Progenitor cell of endocrine pancreas (in vitro differentiated cells): Measurements from ENCODE around the gene GRIK1. TPM values are rescaled to one million over a fixed set of nuclear protein-coding genes. Genes with fewer than 3 reads are reported as not detected.

Source experiments
- DNase-seq: peaks from one replicate; pipeline ENCODE4 v3.0.0; 2021; ENCODE audit warnings: low spot score; ENCODE audit not compliant: unreplicated experiment
- H3K27ac Mint-ChIP-seq: 2 replicates; pipeline ENCODE4 v1.8.0; 2021; ENCODE audit warnings: mild to moderate bottlenecking, moderate library complexity, mixed read lengths
- H3K27me3 Mint-ChIP-seq: 2 replicates; pipeline ENCODE4 v1.8.0; 2021; ENCODE audit warnings: mixed read lengths
- H3K36me3 Mint-ChIP-seq: 2 replicates; pipeline ENCODE4 v1.8.0; 2022; ENCODE audit warnings: mixed read lengths; ENCODE audit not compliant: insufficient read depth
- H3K4me1 Mint-ChIP-seq: 2 replicates; pipeline ENCODE4 v1.8.0; 2021; ENCODE audit warnings: low read depth, mixed read lengths
- H3K4me3 Mint-ChIP-seq: 2 replicates; pipeline ENCODE4 v1.8.0; 2021; ENCODE audit warnings: low read depth, mild to moderate bottlenecking, moderate library complexity, mixed read lengths
- H3K9me3 Mint-ChIP-seq: 2 replicates; pipeline ENCODE4 v1.8.0; 2021; ENCODE audit warnings: low read depth, mixed read lengths
- total RNA-seq: library from RNA; stranded (reverse); gene quantifications from 2 replicates; pipeline ENCODE4 v1.2.1, GENCODE V29; 2021
- TF ChIP-seq, protein P1 (sequence below): fragments of 200-600 bp; sonication (generic); IDR thresholded peaks from one replicate; pipeline ENCODE4 v1.5.0; 2021; ENCODE audit warnings: antibody characterized with exemption, mild to moderate bottlenecking; ENCODE audit not compliant: unreplicated experiment

GRIK1 gene
- total RNA-seq, 1 donor from 2014 or later, result 0.26 TPM

DNA sequence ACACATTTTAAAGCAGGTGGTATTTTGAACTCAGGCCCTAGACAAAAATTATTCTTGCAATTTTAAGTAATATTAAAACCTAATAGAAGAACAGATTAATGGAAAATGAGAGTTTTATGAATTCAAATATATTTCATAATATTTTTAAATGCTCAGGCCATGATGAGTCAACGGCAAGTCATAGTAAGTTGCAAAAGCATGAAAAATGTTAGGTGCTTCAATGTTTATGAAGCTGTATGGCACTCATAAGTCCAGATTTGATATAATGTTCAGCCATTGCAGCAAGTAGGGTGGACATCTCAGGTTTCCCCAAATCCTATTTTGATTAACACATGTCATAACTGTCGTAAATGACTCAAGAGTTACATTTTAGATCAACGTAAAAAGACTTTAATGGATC is 112.6 kb downstream of the GRIK1 start:
- Mint-ChIP-seq H3K4me1 (peaks cover 8% of the 10 kb centered on the region), H3K27me3 (no peaks in the 10 kb centered on the region), H3K9me3 (peaks cover 18% of the 10 kb centered on the region), H3K27ac (no peak overlapping the region), H3K36me3 (no peaks in the 10 kb centered on the region), H3K4me3 (no peak overlapping the region)
- TF ChIP-seq, protein P1, sequence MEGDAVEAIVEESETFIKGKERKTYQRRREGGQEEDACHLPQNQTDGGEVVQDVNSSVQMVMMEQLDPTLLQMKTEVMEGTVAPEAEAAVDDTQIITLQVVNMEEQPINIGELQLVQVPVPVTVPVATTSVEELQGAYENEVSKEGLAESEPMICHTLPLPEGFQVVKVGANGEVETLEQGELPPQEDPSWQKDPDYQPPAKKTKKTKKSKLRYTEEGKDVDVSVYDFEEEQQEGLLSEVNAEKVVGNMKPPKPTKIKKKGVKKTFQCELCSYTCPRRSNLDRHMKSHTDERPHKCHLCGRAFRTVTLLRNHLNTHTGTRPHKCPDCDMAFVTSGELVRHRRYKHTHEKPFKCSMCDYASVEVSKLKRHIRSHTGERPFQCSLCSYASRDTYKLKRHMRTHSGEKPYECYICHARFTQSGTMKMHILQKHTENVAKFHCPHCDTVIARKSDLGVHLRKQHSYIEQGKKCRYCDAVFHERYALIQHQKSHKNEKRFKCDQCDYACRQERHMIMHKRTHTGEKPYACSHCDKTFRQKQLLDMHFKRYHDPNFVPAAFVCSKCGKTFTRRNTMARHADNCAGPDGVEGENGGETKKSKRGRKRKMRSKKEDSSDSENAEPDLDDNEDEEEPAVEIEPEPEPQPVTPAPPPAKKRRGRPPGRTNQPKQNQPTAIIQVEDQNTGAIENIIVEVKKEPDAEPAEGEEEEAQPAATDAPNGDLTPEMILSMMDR, result no peak
- no peak for DNase-seq

DNA sequence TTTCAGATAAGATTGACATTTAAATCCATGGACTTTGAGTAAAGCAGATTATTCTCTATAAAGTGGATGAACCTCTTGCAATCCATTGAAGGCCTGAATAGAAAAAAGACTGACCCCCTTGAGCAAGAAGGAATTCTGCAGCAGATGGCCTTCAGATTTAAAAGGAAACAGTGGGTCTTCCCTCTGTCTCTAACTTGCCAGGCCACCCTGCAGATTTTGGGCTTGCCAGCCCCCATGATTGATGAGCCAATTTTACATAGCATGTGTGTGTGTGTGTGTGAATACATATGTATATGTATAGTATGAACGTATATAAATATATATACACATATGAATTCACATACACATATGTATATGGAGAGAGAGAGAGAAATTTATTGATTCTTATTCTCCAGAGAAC is 113.4 kb downstream of the GRIK1 start:
- H3K9me3 Mint-ChIP-seq, result peaks cover 11% of the 10 kb centered on the region
- DNase-seq, result no peak
- peaks cover 8% of the 10 kb centered on the region for H3K4me1 Mint-ChIP-seq
- H3K27ac Mint-ChIP-seq, result no peak overlapping the region
- no peaks in the 10 kb centered on the region for H3K36me3 Mint-ChIP-seq
- no peaks in the 10 kb centered on the region for H3K27me3 Mint-ChIP-seq
- TF ChIP-seq, protein P1, result no peak
- H3K4me3 Mint-ChIP-seq, result no peak overlapping the region

DNA sequence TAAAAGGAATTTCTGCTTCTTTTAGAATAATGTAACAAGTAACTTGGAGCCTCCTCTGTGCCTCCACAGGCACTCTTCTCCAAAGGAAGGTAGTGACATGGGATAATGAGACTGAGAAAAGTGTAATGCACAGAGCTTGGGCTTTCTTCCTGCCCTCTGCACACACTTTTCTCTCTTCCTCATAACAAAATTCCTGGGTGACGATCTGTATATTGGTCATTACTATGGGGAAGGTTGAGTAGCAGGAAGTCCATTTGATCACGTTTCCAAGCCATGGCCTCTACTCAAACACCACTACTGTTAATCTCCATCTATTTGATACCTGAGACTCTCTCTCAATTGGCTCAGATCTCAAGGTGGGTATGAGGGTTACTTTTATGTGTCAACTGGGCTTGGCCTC is 113.9 kb downstream of the GRIK1 start:
- Mint-ChIP-seq H3K4me3 (no peak overlapping the region), H3K9me3 (peaks cover 8% of the 10 kb centered on the region), H3K27me3 (no peaks in the 10 kb centered on the region), H3K4me1 (peaks cover 8% of the 10 kb centered on the region), H3K36me3 (no peaks in the 10 kb centered on the region), H3K27ac (no peak overlapping the region)
- DNase-seq, result no peak
- TF ChIP-seq, protein P1, result no peak

DNA sequence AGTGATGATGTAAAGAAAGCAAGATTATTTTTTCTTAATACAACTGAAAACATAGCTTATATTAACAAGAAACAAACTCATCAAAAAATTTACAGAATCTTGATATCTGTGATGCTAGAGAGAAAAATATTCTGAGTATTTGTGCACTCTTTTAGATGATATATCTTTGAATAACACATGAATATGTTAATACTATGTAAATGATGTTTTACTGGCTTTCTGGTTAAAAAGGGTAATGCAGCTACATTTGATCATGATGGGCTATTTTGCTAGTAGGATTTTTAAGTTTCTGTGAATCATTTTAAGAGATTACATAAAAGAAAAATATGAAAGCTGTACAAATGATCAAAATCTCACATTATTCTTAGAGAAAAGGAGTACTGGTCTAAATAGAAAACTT is 114.5 kb downstream of the GRIK1 start:
- Mint-ChIP-seq H3K27ac (no peak overlapping the region), H3K4me1 (peaks cover 8% of the 10 kb centered on the region), H3K27me3 (no peaks in the 10 kb centered on the region), H3K9me3 (peaks cover 8% of the 10 kb centered on the region), H3K36me3 (no peaks in the 10 kb centered on the region), H3K4me3 (no peak overlapping the region)
- TF ChIP-seq, protein P1, result no peak
- DNase-seq, result no peak

DNA sequence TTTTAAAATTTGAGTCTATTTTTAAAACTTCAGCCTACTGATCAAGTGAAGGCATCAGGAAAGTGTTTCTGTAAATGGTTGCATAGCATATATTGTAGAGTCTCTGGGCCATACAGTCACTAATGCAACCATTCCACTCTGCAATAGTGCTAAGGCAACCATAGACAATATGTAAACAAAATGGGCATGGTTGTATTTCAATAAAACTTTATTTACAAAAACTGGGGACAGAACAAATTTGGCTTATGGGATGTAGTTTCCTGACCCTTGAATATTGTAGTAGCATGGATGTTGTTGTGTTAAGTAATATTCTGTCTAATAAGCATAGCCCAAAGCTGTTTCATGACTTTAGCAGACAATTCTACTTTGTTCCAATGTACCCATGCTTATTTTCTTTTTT is 117.7 kb downstream of the GRIK1 start:
- Mint-ChIP-seq H3K36me3 (no peaks in the 10 kb centered on the region), H3K27ac (no peak overlapping the region), H3K27me3 (no peaks in the 10 kb centered on the region), H3K4me3 (no peak overlapping the region), H3K9me3 (no peaks in the 10 kb centered on the region), H3K4me1 (peaks cover 21% of the 10 kb centered on the region)
- DNase-seq, result no peak
- TF ChIP-seq, protein P1, result no peak
